ENCODE results near the gene PALM. TPM values are rescaled to one million over a fixed set of nuclear protein-coding genes. Genes with fewer than 3 reads are reported as not detected.

PALM gene
- polyA plus RNA-seq, 4 donors, result 12.4 to 37.6 (median 25.3) TPM

GRCh38 chr19:795691-796581, 87.2 kb downstream of the PALM start:
- DNase-seq, result peak in 1 of 2 donors; percentile 8
- 74 to 84% (median 80%) methylated on average over 35 to 39 of the region's 39 CpGs for WGBS, 3 donors
- peak overlapping the region; percentile 60 to 98 (median 63) for H3K4me3 ChIP-seq (ENCODE audit: low read depth in 1 of 3, low read length in 3 of 3)
- H3K27me3 ChIP-seq (ENCODE audit: control insufficient read depth in 3 of 3, insufficient read depth in 3 of 3, low read length in 3 of 3), result no peaks in the 10 kb centered on the region
- H3K27ac ChIP-seq (ENCODE audit: low read depth in 1 of 3, low read length in 2 of 3), result no peak overlapping the region
- no peaks in the 10 kb centered on the region for H3K9me3 ChIP-seq (ENCODE audit: control insufficient read depth in 2 of 2, insufficient read depth in 1 of 2, low read depth in 1 of 2, low read length in 1 of 2)
- H3K36me3 ChIP-seq (ENCODE audit: control insufficient read depth in 3 of 3, insufficient read depth in 2 of 3, low read depth in 1 of 3, low read length in 3 of 3), result peaks cover 0 to 30% (median 2%) of the 10 kb centered on the region in 3 donors
- no peak for FAIRE-seq
- H3K4me1 ChIP-seq (ENCODE audit: control insufficient read depth in 3 of 3, insufficient read depth in 2 of 3, low read depth in 1 of 3, low read length in 2 of 3), result peaks cover 6 to 20% (median 10%) of the 10 kb centered on the region in 3 donors

- no peaks in the 10 kb centered on the region for H3K27me3 ChIP-seq (ENCODE audit: control insufficient read depth in 3 of 3, insufficient read depth in 3 of 3, low read length in 3 of 3)
- peak within 1 kb of the TSS; percentile 91 to 98 (median 95) for H3K27ac ChIP-seq (ENCODE audit: low read depth in 1 of 3, low read length in 2 of 3)
- peaks cover 0 to 39% (median 2%) of the 10 kb centered on the region in 3 donors for H3K36me3 ChIP-seq (ENCODE audit: control insufficient read depth in 3 of 3, insufficient read depth in 2 of 3, low read depth in 1 of 3, low read length in 3 of 3)
- WGBS, 3 donors, result 0 to 1% (median 0%) methylated on average over 44 to 83 of the region's 83 CpGs
- peak within 1 kb of the TSS; percentile 92 to 98 (median 98) for H3K4me3 ChIP-seq (ENCODE audit: low read depth in 1 of 3, low read length in 3 of 3)
- H3K9me3 ChIP-seq (ENCODE audit: control insufficient read depth in 2 of 2, insufficient read depth in 1 of 2, low read depth in 1 of 2, low read length in 1 of 2), result no peaks in the 10 kb centered on the region
- DNase-seq, result peak; percentile 100
- FAIRE-seq, result peak; percentile 70
- peaks cover 8 to 29% (median 10%) of the 10 kb centered on the region in 3 donors for H3K4me1 ChIP-seq (ENCODE audit: control insufficient read depth in 3 of 3, insufficient read depth in 2 of 3, low read depth in 1 of 3, low read length in 2 of 3)
Measured at GRCh38 chr19:796692-797527, 88.2 kb downstream of the PALM start, which contains the start of gene PTBP1. TSS of gene PTBP1 (plus strand) at chr19:797452. CDS start at chr19:797498, 46 bp downstream.

Other genes starting within 250 kb of the PALM start
- gene SHC2, start 247.9 kb upstream of the PALM start, polyA plus RNA-seq, result 10 to 100 TPM in 3 of 4 donors, 1 to 10 TPM in 1; 7.6 to 18.9 (median 12.3) TPM
- 10 to 100 TPM in 1 of 4 donors, 1 to 10 TPM in 2, not detected in 1; 1.1 to 11.3 (median 6.4) TPM for gene MADCAM1, start 212.4 kb upstream of the PALM start, polyA plus RNA-seq
- gene TPGS1, start 201.4 kb upstream of the PALM start, polyA plus RNA-seq, result 10 to 100 TPM; 17.4 to 38.4 (median 25.2) TPM
- 100 to 1,000 TPM in 2 of 4 donors, 10 to 100 TPM in 2; 58.2 to 113 (median 89.0) TPM for gene CDC34, start 177.2 kb upstream of the PALM start, polyA plus RNA-seq
- gene GZMM, start 164.9 kb upstream of the PALM start, polyA plus RNA-seq, result 1 to 10 TPM in 3 of 4 donors, under 1 TPM in 1; 0.89 to 5.7 (median 1.8) TPM
- 100 to 1,000 TPM; 208 to 454 (median 374) TPM for gene BSG, start 136.3 kb upstream of the PALM start, polyA plus RNA-seq
- gene HCN2, start 119.1 kb upstream of the PALM start, polyA plus RNA-seq, result under 1 TPM in 2 of 4 donors, not detected in 2; 0.19 to 0.58 TPM
- gene POLRMT, start 75.4 kb upstream of the PALM start, polyA plus RNA-seq, result 100 to 1,000 TPM in 1 of 4 donors, 10 to 100 TPM in 3; 63.0 to 153 (median 86.8) TPM
- gene FGF22, start 69.1 kb upstream of the PALM start, polyA plus RNA-seq, result under 1 TPM in 2 of 4 donors, not detected in 2; 0.12 to 0.30 TPM
- gene RNF126, start 45.7 kb upstream of the PALM start, polyA plus RNA-seq, result 10 to 100 TPM; 39.2 to 60.2 (median 55.4) TPM
- 10 to 100 TPM in 2 of 4 donors, 1 to 10 TPM in 2; 4.0 to 31.9 (median 17.7) TPM for gene FSTL3, start 32.5 kb upstream of the PALM start, polyA plus RNA-seq
- gene PRSS57, start 13.5 kb upstream of the PALM start, polyA plus RNA-seq, result under 1 TPM in 1 of 4 donors, not detected in 3; 0.95 TPM
- 100 to 1,000 TPM; 189 to 644 (median 383) TPM for gene MISP, start 42.2 kb downstream of the PALM start, polyA plus RNA-seq
- gene PTBP1, start 88.5 kb downstream of the PALM start, polyA plus RNA-seq, result 100 to 1,000 TPM; 109 to 257 (median 140) TPM
- gene PLPPR3, start 113.0 kb downstream of the PALM start, polyA plus RNA-seq, result under 1 TPM in 2 of 4 donors, not detected in 2; 0.49 to 0.57 TPM
- under 1 TPM in 1 of 4 donors, not detected in 3; 0.22 TPM for gene AZU1, start 118.9 kb downstream of the PALM start, polyA plus RNA-seq
- under 1 TPM in 1 of 4 donors, not detected in 3; 0.41 TPM for gene PRTN3, start 132.1 kb downstream of the PALM start, polyA plus RNA-seq
- gene ELANE, start 143.4 kb downstream of the PALM start, polyA plus RNA-seq, result 1 to 10 TPM in 1 of 4 donors, under 1 TPM in 1, not detected in 2; 0.09 to 1.8 TPM
- 100 to 1,000 TPM in 1 of 4 donors, 10 to 100 TPM in 1, 1 to 10 TPM in 2; 3.8 to 601 (median 20.8) TPM for gene CFD, start 150.7 kb downstream of the PALM start, polyA plus RNA-seq
- gene MED16, start 184.3 kb downstream of the PALM start, polyA plus RNA-seq, result 100 to 1,000 TPM in 1 of 4 donors, 10 to 100 TPM in 3; 39.0 to 107 (median 70.3) TPM
- gene RNU6-9, start 184.5 kb downstream of the PALM start, polyA plus RNA-seq, result not detected
- 10 to 100 TPM; 29.5 to 52.7 (median 42.3) TPM for gene R3HDM4, start 204.3 kb downstream of the PALM start, polyA plus RNA-seq
- under 1 TPM in 2 of 4 donors, not detected in 2; 0.25 to 0.55 TPM for gene KISS1R, start 208.4 kb downstream of the PALM start, polyA plus RNA-seq
- gene ARID3A, start 217.1 kb downstream of the PALM start, polyA plus RNA-seq, result 100 to 1,000 TPM in 1 of 4 donors, 1 to 10 TPM in 3; 1.3 to 242 (median 4.8) TPM